GM12878 (cell line): ENCODE measurements around the gene SLF1. TPM values are rescaled to one million over a fixed set of nuclear protein-coding genes. Genes with fewer than 3 reads are reported as not detected.

ENCODE experiments used
- BCL11A ChIP-seq: IDR thresholded peaks from 2 replicates; pipeline ENCODE4 v1.6.1; 2011; ENCODE audit warnings: low read depth, low read length
- CEBPZ ChIP-seq: fragments of 150-350 bp; IDR thresholded peaks from 2 replicates; pipeline ENCODE4 v1.6.1; 2016; ENCODE audit warnings: low read depth, low read length
- EED ChIP-seq: sonication (generic); IDR thresholded peaks from 2 replicates; pipeline ENCODE4 v1.6.1; 2016; ENCODE audit warnings: antibody characterized with exemption, low read depth
- FOXM1 ChIP-seq: IDR thresholded peaks from 2 replicates; pipeline ENCODE4 v1.6.1; 2012; ENCODE audit warnings: low read depth, mild to moderate bottlenecking, inconsistent platforms, low read length, moderate library complexity
- GATAD2B ChIP-seq: fragments of 450-650 bp; conservative IDR thresholded peaks from 2 replicates; pipeline ENCODE4 v1.6.1; 2017; ENCODE audit warnings: low read depth, mild to moderate bottlenecking, moderate library complexity
- IRF4 ChIP-seq: IDR thresholded peaks from 2 replicates; pipeline ENCODE4 v1.6.1; 2011; ENCODE audit warnings: low read depth, low read length
- MEF2B ChIP-seq: fragments of 450-650 bp; IDR thresholded peaks from 2 replicates; pipeline ENCODE4 v1.6.1; 2018; ENCODE audit warnings: mild to moderate bottlenecking, moderate library complexity; ENCODE audit not compliant: partially characterized antibody, poor library complexity, severe bottlenecking
- NR2C1 ChIP-seq: fragments of 450-650 bp; IDR thresholded peaks from 2 replicates; pipeline ENCODE4 v1.6.1; 2017; ENCODE audit warnings: antibody characterized with exemption, mild to moderate bottlenecking, moderate library complexity
- PKNOX1 ChIP-seq: fragments of 450-650 bp; IDR thresholded peaks from 2 replicates; pipeline ENCODE4 v1.6.1; 2016; ENCODE audit warnings: mild to moderate bottlenecking
- POLR2AphosphoS2 ChIP-seq: IDR thresholded peaks from 2 replicates; pipeline ENCODE4 v1.6.1; 2011; ENCODE audit warnings: low read depth, mild to moderate bottlenecking, low read length, improper control_type of control experiment, moderate library complexity
- POU2F2 ChIP-seq: IDR thresholded peaks from 3 replicates; pipeline ENCODE4 v1.6.1; 2011; ENCODE audit warnings: low read depth, mild to moderate bottlenecking, low read length, borderline replicate concordance
- RELA ChIP-seq: fragments of 450-650 bp; IDR thresholded peaks from 2 replicates; pipeline ENCODE4 v1.8.0; 2014; ENCODE audit warnings: borderline replicate concordance; ENCODE audit not compliant: partially characterized antibody
- SMAD1 ChIP-seq: fragments of 450-650 bp; IDR thresholded peaks from 2 replicates; pipeline ENCODE4 v1.6.1; 2018; ENCODE audit warnings: mild to moderate bottlenecking, low read depth; ENCODE audit not compliant: partially characterized antibody
- SMARCA5 ChIP-seq: fragments of 450-650 bp; IDR thresholded peaks from 2 replicates; pipeline ENCODE4 v1.6.1; 2017; ENCODE audit warnings: mild to moderate bottlenecking
- SP1 ChIP-seq: IDR thresholded peaks from one replicate; pipeline ENCODE4 v1.6.1; 2011; ENCODE audit warnings: low read depth, low read length
- USF1 ChIP-seq: IDR thresholded peaks from 2 replicates; pipeline ENCODE4 v1.6.1; 2011; ENCODE audit warnings: borderline replicate concordance, low read depth, mild to moderate bottlenecking, moderate library complexity, mixed read lengths, low read length; ENCODE audit not compliant: insufficient read depth; ENCODE audit errors: extremely low read length
- ZBTB33 ChIP-seq: fragments of 450-650 bp; IDR thresholded peaks from 2 replicates; pipeline ENCODE4 v1.6.1; 2017; ENCODE audit warnings: mild to moderate bottlenecking
- ZNF622 ChIP-seq: fragments of 450-650 bp; IDR thresholded peaks from 2 replicates; pipeline ENCODE4 v1.6.1; 2017; ENCODE audit warnings: mild to moderate bottlenecking, inconsistent platforms
- ZSCAN29 ChIP-seq: fragments of 450-650 bp; IDR thresholded peaks from 2 replicates; pipeline ENCODE4 v1.6.1; 2017; ENCODE audit warnings: mild to moderate bottlenecking, moderate library complexity
- polyA plus RNA-seq, 11 experiments: library from polyadenylated mRNA; depleted of rRNA in 4 of 11; unstranded in 6 of 11; stranded (reverse) in 5 of 11; fragments of >200 nt; fragmentation: Nextera tagmentation in 4 of 11; fragmentation: Illumina TruSeq in 1 of 11; extraction: Ambion mirVana in 4 of 11; extraction: Trizol in 1 of 11; gene quantifications; 1 replicate in 1 of 11; 2 replicates in 10 of 11; pipeline versions ENCODE4 v1.2.1 to v1.2.3, GENCODE V29; 2011 to 2016; ENCODE audit warnings: inconsistent platforms in 2 of 11, missing spikeins in 2 of 11, low read depth in 1 of 11
- total RNA-seq, 4 experiments: library from RNA; depleted of rRNA in 3 of 4; stranded (reverse); fragments of >200 nt in 3 of 4; fragmentation: Illumina TruSeq in 1 of 4; extraction: Trizol in 1 of 4; gene quantifications; 2 replicates each; pipeline versions ENCODE4 v1.2.1 to v1.2.3, GENCODE V29; 2013 to 2021

Gene SLF1
- total and polyA plus RNA-seq, 10 of the 15 experiments (the other 5 are each of a cell fraction or from before 2014, with no cell fraction given): 8.1 to 27.0 (median 13.4) TPM

- TF ChIP-seq RELA (no peak), EED (peak; percentile 80), ZBTB33 (no peak), POU2F2 (peak; percentile 61; the same call in 1 of the 3 replicates), SMAD1 (no peak), CEBPZ (no peak), MEF2B (peak; percentile 94), GATAD2B (0 out of 2 replicates have a peak, but pooled peaks have one; percentile 26), ZSCAN29 (0 out of 2 replicates have a peak, but pooled peaks have one; percentile 33), ZNF622 (no peak), SP1 (peak; percentile 36), FOXM1 (no peak), PKNOX1 (peak; percentile 96), NR2C1 (no peak), BCL11A (peak; percentile 93), SMARCA5 (peak; percentile 2; the same call in 1 of the 2 replicates), IRF4 (no peak), USF1 (no peak), POLR2AphosphoS2 (no peak)
Measured at GRCh38 chr5:94746731-94747124, 128.3 kb downstream of the SLF1 start (continued).
